Measurements from ENCODE around the gene CTCF. TPM values are rescaled to one million over a fixed set of nuclear protein-coding genes. Genes with fewer than 3 reads are reported as not detected.

CTCF gene
- total RNA-seq, 2 donors from 2014 or later = 22.7 to 25.7 TPM

DNA sequence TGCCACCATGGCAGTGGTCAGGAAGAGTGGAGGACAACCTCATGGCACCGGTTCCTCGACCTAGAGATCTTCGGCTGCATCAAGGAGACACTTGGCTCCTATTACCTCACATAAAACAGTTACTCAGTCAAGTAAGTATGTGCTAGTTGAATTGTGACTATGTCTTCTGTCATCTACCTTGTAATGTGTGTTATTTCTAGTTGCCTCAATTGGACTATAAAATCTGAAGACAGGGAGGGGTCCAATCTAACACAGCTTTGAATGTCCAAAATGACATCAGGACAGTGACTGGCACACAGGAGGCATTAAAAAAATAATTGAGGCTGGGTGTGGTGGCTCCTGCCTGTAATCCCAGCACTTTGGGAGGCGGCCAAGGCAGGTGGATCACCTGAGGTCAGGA, 121.4 kb downstream of the CTCF start:
- ATAC-seq (no peak), DNase-seq (no peak)
- intact Hi-C loops (cut with DNase I) = no loop called here

DNA sequence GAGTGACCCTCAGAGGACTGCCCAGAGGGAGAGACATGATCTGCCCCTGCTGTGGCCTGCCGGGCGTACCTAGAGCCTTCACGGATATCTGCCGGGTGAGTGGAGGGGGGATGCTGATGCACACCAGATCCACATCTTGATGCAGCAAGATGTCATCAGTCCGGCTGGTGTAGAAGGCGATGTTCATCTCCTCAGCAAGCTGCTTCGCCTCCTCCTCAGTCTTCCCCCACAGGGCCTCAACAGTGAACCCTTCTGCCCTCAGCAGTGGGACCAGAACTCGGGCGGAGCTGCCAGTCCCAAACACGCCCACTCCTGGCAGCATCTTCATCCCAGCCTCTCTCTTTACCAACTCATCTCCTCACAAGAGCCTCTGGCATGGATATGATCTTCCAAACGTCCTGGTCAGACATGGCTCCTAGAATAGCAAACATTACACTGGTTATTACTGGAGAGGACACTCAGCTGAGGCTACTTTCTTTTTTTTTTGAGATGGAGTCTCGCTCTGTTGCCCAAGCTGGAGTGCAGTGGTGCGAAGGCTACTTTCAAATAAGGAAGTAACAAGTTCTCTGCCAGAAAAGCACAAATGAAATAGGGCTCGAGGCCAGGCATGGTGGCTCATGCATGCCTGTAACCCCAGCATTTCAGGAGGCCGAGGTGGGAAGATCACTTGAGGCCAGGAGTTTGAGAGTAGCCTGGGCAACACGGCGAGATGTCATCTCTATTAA, 123.2 kb downstream of the CTCF start:
- no peak for ATAC-seq
- intact Hi-C loops (cut with DNase I) = no loop called here
- no peak for DNase-seq

Other genes with a start within 250 kb of the CTCF start
- gene KCTD19, start 235.8 kb upstream of the CTCF start, total RNA-seq = under 1 TPM in 1 of 2 donors, not detected in 1; 0.16 TPM
- not detected for gene LRRC36, start 235.7 kb upstream of the CTCF start, total RNA-seq
- 10 to 100 TPM; 22.9 to 40.1 TPM for gene TPPP3, start 169.0 kb upstream of the CTCF start, total RNA-seq
- gene ZDHHC1, start 146.0 kb upstream of the CTCF start, total RNA-seq = 1 to 10 TPM; 4.6 to 6.8 TPM
- 1 to 10 TPM in 1 of 2 donors, not detected in 1; 1.6 TPM for gene HSD11B2, start 131.4 kb upstream of the CTCF start, total RNA-seq
- 10 to 100 TPM; 66.9 to 71.3 TPM for gene ATP6V0D1, start 81.4 kb upstream of the CTCF start, total RNA-seq
- gene AGRP, start 79.0 kb upstream of the CTCF start, total RNA-seq = not detected
- 10 to 100 TPM; 66.2 to 80.9 TPM for gene RIPOR1, start 33.7 kb upstream of the CTCF start, total RNA-seq
- gene CARMIL2, start 82.6 kb downstream of the CTCF start, total RNA-seq = 1 to 10 TPM; 1.1 to 1.2 TPM
- 10 to 100 TPM in 1 of 2 donors, 1 to 10 TPM in 1; 9.0 to 10.2 TPM for gene ACD, start 97.7 kb downstream of the CTCF start, total RNA-seq
- gene PARD6A, start 98.4 kb downstream of the CTCF start, total RNA-seq = 1 to 10 TPM; 2.5 to 4.8 TPM
- gene ENKD1, start 104.2 kb downstream of the CTCF start, total RNA-seq = 1 to 10 TPM; 7.6 to 9.6 TPM
- gene C16orf86, start 104.3 kb downstream of the CTCF start, total RNA-seq = 1 to 10 TPM; 3.5 to 3.7 TPM
- gene GFOD2, start 156.8 kb downstream of the CTCF start, total RNA-seq = 10 to 100 TPM; 10.1 to 11.7 TPM
- gene RANBP10, start 244.0 kb downstream of the CTCF start, total RNA-seq = 10 to 100 TPM; 10.9 to 14.3 TPM
- under 1 TPM; 0.55 to 0.74 TPM for gene TSNAXIP1, start 244.4 kb downstream of the CTCF start, total RNA-seq